CD14-positive monocyte (primary cell): ENCODE data around the gene CTNNA2. TPM values are rescaled to one million over a fixed set of nuclear protein-coding genes. Genes with fewer than 3 reads are reported as not detected.
A peak's percentile ranks its signal among the peaks of the same experiment; 100 is the strongest.

Experiments
- DNase-seq, 3 donors: peaks; one replicate each; pipeline ENCODE4 v3.0.0-alpha.2; 2011 to 2022
- H2AFZ ChIP-seq: 2 replicates; pipeline ENCODE4 v1.6.0; 2012; ENCODE audit warnings: mild to moderate bottlenecking, low read depth, low read length, inconsistent platforms; ENCODE audit not compliant: insufficient read depth, poor library complexity, severe bottlenecking
- H3K27ac ChIP-seq, 2 donors: 1 replicate in 1 of 2; 2 replicates in 1 of 2; pipeline ENCODE4 v1.5.1; 2012 to 2013; ENCODE audit warnings: low read length in 2 of 2, control low read depth in 1 of 2, inconsistent platforms in 1 of 2, low read depth in 1 of 2, mild to moderate bottlenecking in 1 of 2
- H3K27me3 ChIP-seq, 2 donors: one replicate each; pipeline versions ENCODE4 v1.6.0 to v1.6.1; 2011 to 2013; ENCODE audit warnings: low read length in 2 of 2; ENCODE audit not compliant: control insufficient read depth in 2 of 2, insufficient read depth in 2 of 2
- H3K36me3 ChIP-seq, 2 donors: replicated peaks in 1 of 2; 1 replicate in 1 of 2; 2 replicates in 1 of 2; pipeline versions ENCODE4 v1.5.1 to v1.6.1; 2012 to 2013; ENCODE audit warnings: low read length in 2 of 2, control low read depth in 1 of 2, inconsistent platforms in 1 of 2, mild to moderate bottlenecking in 1 of 2; ENCODE audit not compliant: insufficient read depth in 2 of 2, control insufficient read depth in 1 of 2
- H3K4me1 ChIP-seq, 2 donors: 1 replicate in 1 of 2; 2 replicates in 1 of 2; pipeline versions ENCODE4 v1.5.1 to v1.6.1; 2012 to 2013; ENCODE audit warnings: low read length in 2 of 2, control low read depth in 1 of 2, inconsistent platforms in 1 of 2, mild to moderate bottlenecking in 1 of 2, moderate library complexity in 1 of 2; ENCODE audit not compliant: insufficient read depth in 2 of 2, control insufficient read depth in 1 of 2
- H3K4me2 ChIP-seq: replicated peaks from 2 replicates; pipeline ENCODE3; 2012; ENCODE audit warnings: low read length, moderate library complexity, mild to moderate bottlenecking; ENCODE audit not compliant: poor library complexity, severe bottlenecking; ENCODE audit errors: extremely low read depth
- H3K4me3 ChIP-seq, 3 experiments: fragments of 200-600 bp in 1 of 3; sonication (generic) in 1 of 3; replicated peaks in 1 of 3; 1 replicate in 2 of 3; 2 replicates in 1 of 3; pipeline ENCODE4 v1.5.1; 2011 to 2013; ENCODE audit warnings: low read length in 3 of 3, mild to moderate bottlenecking in 3 of 3, control low read depth in 2 of 3, low read depth in 2 of 3, inconsistent platforms in 1 of 3, moderate library complexity in 1 of 3
- H3K79me2 ChIP-seq: 2 replicates; pipeline ENCODE4 v1.6.0; 2012; ENCODE audit warnings: mild to moderate bottlenecking, control low read depth, inconsistent platforms, low read length, moderate library complexity; ENCODE audit not compliant: insufficient read depth
- H3K9ac ChIP-seq: 2 replicates; pipeline ENCODE4 v1.6.0; 2017; ENCODE audit warnings: low read length, mild to moderate bottlenecking; ENCODE audit not compliant: insufficient read depth, poor library complexity, severe bottlenecking
- H3K9me3 ChIP-seq, 2 donors: replicated peaks in 1 of 2; 1 replicate in 1 of 2; 2 replicates in 1 of 2; pipeline versions ENCODE4 v1.5.1 to v1.6.1; 2012 to 2013; ENCODE audit warnings: low read length in 2 of 2, control low read depth in 1 of 2; ENCODE audit not compliant: control insufficient read depth in 1 of 2, insufficient read depth in 1 of 2
- H4K20me1 ChIP-seq: 2 replicates; pipeline ENCODE4 v1.6.0; 2012; ENCODE audit warnings: mild to moderate bottlenecking, low read length, control low read depth, moderate library complexity; ENCODE audit not compliant: insufficient read depth
- H3K27ac Mint-ChIP-seq, 7 donors: one replicate each; pipeline ENCODE4 v1.8.0; 2020; ENCODE audit warnings: mild to moderate bottlenecking in 7 of 7, mixed read lengths in 7 of 7, moderate library complexity in 6 of 7, inconsistent platforms in 2 of 7
- H3K27me3 Mint-ChIP-seq, 3 donors: one replicate each; pipeline ENCODE4 v1.8.0; 2021 to 2022; ENCODE audit warnings: low read depth in 3 of 3, mild to moderate bottlenecking in 3 of 3, mixed read lengths in 3 of 3, moderate library complexity in 3 of 3, inconsistent platforms in 1 of 3
- H3K36me3 Mint-ChIP-seq, 2 donors: one replicate each; pipeline ENCODE4 v1.8.0; 2020; ENCODE audit warnings: mixed read lengths in 2 of 2, inconsistent platforms in 1 of 2, mild to moderate bottlenecking in 1 of 2
- H3K4me1 Mint-ChIP-seq: one replicate; pipeline ENCODE4 v1.8.0; 2020; ENCODE audit warnings: mild to moderate bottlenecking, mixed read lengths
- H3K4me3 Mint-ChIP-seq, 2 donors: one replicate each; pipeline ENCODE4 v1.8.0; 2020; ENCODE audit warnings: mild to moderate bottlenecking in 2 of 2, mixed read lengths in 2 of 2, moderate library complexity in 1 of 2
- H3K9me3 Mint-ChIP-seq, 7 donors: one replicate each; pipeline ENCODE4 v1.8.0; 2020 to 2022; ENCODE audit warnings: mixed read lengths in 7 of 7, mild to moderate bottlenecking in 6 of 7, moderate library complexity in 6 of 7, inconsistent platforms in 2 of 7
- CTCF ChIP-seq: fragments of 200-600 bp; IDR thresholded peaks from one replicate; pipeline ENCODE4 v1.8.0; 2022; ENCODE audit warnings: antibody characterized with exemption, mild to moderate bottlenecking
- whole genome bisulfite sequencing: methylation state at CpG from one replicate; pipeline ENCODE4 v1.1.5; 2013; ENCODE audit warnings: missing lambda C conversion rate; ENCODE audit not compliant: insufficient coverage; 5-methylcytosine and 5-hydroxymethylcytosine counted together
- intact Hi-C, 2 donors: fragments of 100-400 bp; cut with micrococcal nuclease; formaldehyde crosslinking; loops; one replicate each; pipeline versions ENCODE4 v1.15.0 to v1.15.1; 2023
- polyA plus RNA-seq, 3 donors: library from polyadenylated mRNA; depleted of rRNA in 1 of 3; unstranded in 2 of 3; stranded (reverse) in 1 of 3; fragments of 300-500 nt in 2 of 3; fragments of >200 nt in 1 of 3; fragmentation: Illumina TruSeq in 2 of 3; gene quantifications; 1 replicate in 2 of 3; 2 replicates in 1 of 3; pipeline ENCODE4 v1.2.3, GENCODE V29; 2012 to 2021

CTNNA2 gene
- polyA plus RNA-seq, 3 donors = not detected

- no peaks in the 10 kb centered on the region for H3K4me1 ChIP-seq
- intact Hi-C loops = no loop called here
- Mint-ChIP-seq H3K27ac (no peak overlapping the region), H3K4me3 (no peak overlapping the region), H3K27me3 (peaks cover 0 to 3% (median 0%) of the 10 kb centered on the region in 3 donors), H3K4me1 (no peaks in the 10 kb centered on the region), H3K9me3 (peaks cover 0 to 4% (median 0%) of the 10 kb centered on the region in 7 donors), H3K36me3 (no peaks in the 10 kb centered on the region)
- no peaks in the 10 kb centered on the region for H3K27me3 ChIP-seq
- no peaks in the 10 kb centered on the region for H3K79me2 ChIP-seq
- H3K9ac ChIP-seq = no peak overlapping the region
- DNase-seq = no peak
- H3K4me2 ChIP-seq = no peak overlapping the region
- WGBS = no CpG with 5 or more reads among the region's 6 CpGs
- no peak overlapping the region for H2AFZ ChIP-seq
- H4K20me1 ChIP-seq = no peaks in the 10 kb centered on the region
- TF ChIP-seq CTCF = no peak
- H3K4me3 ChIP-seq = no peak overlapping the region
- H3K36me3 ChIP-seq = no peaks in the 10 kb centered on the region
- H3K9me3 ChIP-seq = no peaks in the 10 kb centered on the region
- no peak overlapping the region for H3K27ac ChIP-seq
Observed at GRCh38 chr2:79740879-79741443, 228.1 kb downstream of the CTNNA2 start.

GRCh38 chr2:79750321-79750720, 237.5 kb downstream of the CTNNA2 start:
- Histone ChIP-seq H3K4me3 (no peak overlapping the region), H3K9ac (no peak overlapping the region), H2AFZ (no peak overlapping the region), H4K20me1 (no peaks in the 10 kb centered on the region), H3K4me2 (no peak overlapping the region), H3K27me3 (no peaks in the 10 kb centered on the region), H3K4me1 (no peaks in the 10 kb centered on the region), H3K36me3 (no peaks in the 10 kb centered on the region), H3K9me3 (no peaks in the 10 kb centered on the region), H3K27ac (no peak overlapping the region), H3K79me2 (no peaks in the 10 kb centered on the region)
- Mint-ChIP-seq H3K9me3 (peaks cover 0 to 4% (median 3%) of the 10 kb centered on the region in 7 donors), H3K36me3 (no peaks in the 10 kb centered on the region), H3K4me3 (no peak overlapping the region), H3K27me3 (peaks cover 0 to 2% (median 0%) of the 10 kb centered on the region in 3 donors), H3K4me1 (no peaks in the 10 kb centered on the region), H3K27ac (peak overlapping the region in 1 of 7 donors; percentile 54)
- WGBS = 89% methylated on average over 6 of the region's 6 CpGs
- no peak for DNase-seq
- TF ChIP-seq CTCF = no peak
- intact Hi-C loops = no loop called here
